Osteoblast (primary cell): ENCODE measurements around the gene GBP7. TPM values are rescaled to one million over a fixed set of nuclear protein-coding genes. Genes with fewer than 3 reads are reported as not detected.

Experiments
- DNase-seq: peaks from one replicate; pipeline ENCODE4 v3.0.0; 2011; ENCODE audit warnings: low spot score, mixed read lengths; ENCODE audit not compliant: insufficient read length; ENCODE audit errors: missing footprints
- H2AFZ ChIP-seq: 2 replicates; pipeline ENCODE4 v1.6.0; 2011; ENCODE audit warnings: mild to moderate bottlenecking, low read length
- H3K27ac ChIP-seq: 2 replicates; pipeline ENCODE4 v1.5.1; 2011; ENCODE audit warnings: mild to moderate bottlenecking, low read depth, low read length, moderate library complexity
- H3K27me3 ChIP-seq: 2 replicates; pipeline ENCODE4 v1.6.0; 2012; ENCODE audit warnings: mild to moderate bottlenecking, control low read depth, inconsistent platforms, low read length, moderate library complexity; ENCODE audit not compliant: insufficient read depth
- H3K36me3 ChIP-seq: 2 replicates; pipeline ENCODE4 v1.5.1; 2011; ENCODE audit warnings: mild to moderate bottlenecking, low read length, control low read depth, moderate library complexity; ENCODE audit not compliant: insufficient read depth
- H3K4me1 ChIP-seq: 2 replicates; pipeline ENCODE4 v1.5.1; 2011; ENCODE audit warnings: mild to moderate bottlenecking, low read length, control low read depth, moderate library complexity; ENCODE audit not compliant: insufficient read depth
- H3K4me2 ChIP-seq: 2 replicates; pipeline ENCODE4 v1.6.0; 2011; ENCODE audit warnings: mild to moderate bottlenecking, low read length; ENCODE audit not compliant: insufficient read depth
- H3K4me3 ChIP-seq: fragments of 200-600 bp; sonication (generic); 3 replicates; pipeline ENCODE4 v1.5.1; 2012; ENCODE audit warnings: mild to moderate bottlenecking, low read length, inconsistent platforms; ENCODE audit not compliant: insufficient read depth
- H3K79me2 ChIP-seq: 2 replicates; pipeline ENCODE4 v1.6.0; 2012; ENCODE audit warnings: mild to moderate bottlenecking, low read length, control low read depth, inconsistent platforms; ENCODE audit not compliant: insufficient read depth
- H3K9me3 ChIP-seq: 2 replicates; pipeline ENCODE4 v1.5.1; 2011; ENCODE audit warnings: low read depth, low read length, control low read depth
- H4K20me1 ChIP-seq: 2 replicates; pipeline ENCODE4 v1.6.0; 2012; ENCODE audit warnings: mild to moderate bottlenecking, low read length, control low read depth; ENCODE audit not compliant: insufficient read depth
- total RNA-seq: library from RNA; depleted of rRNA; stranded (reverse); fragments of >200 nt; gene quantifications from 2 replicates; pipeline ENCODE4 v1.2.3, GENCODE V29; 2012
- TF ChIP-seq, protein P1 (sequence below): IDR thresholded peaks from 2 replicates; pipeline ENCODE4 v1.5.1; 2011; ENCODE audit warnings: mild to moderate bottlenecking, low read depth, low read length, moderate library complexity; ENCODE audit errors: extremely low read depth

GBP7 gene
- total RNA-seq, 1 donor = not detected

DNA sequence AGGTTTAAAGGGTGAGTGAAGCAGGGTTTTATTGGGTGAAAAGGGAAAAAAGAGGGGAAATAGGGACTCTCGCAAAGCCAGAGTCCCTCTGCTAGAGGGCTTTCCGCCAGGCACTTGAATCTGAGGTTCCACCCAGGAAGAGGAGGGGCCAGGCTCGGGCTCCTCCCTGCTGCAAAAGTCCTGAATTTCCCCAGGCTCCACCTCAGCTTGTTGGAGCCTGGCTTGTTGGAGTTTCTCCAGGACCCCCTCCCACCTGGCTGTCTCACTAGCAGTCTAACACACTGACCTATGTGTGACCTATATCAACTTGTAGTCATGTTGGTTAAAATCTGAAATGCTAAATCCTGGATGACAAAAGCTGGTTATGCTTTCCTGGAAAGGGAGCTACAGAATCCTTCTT is 75.4 kb downstream of the GBP7 start:
- Histone ChIP-seq H4K20me1 (no peaks in the 10 kb centered on the region), H3K79me2 (no peaks in the 10 kb centered on the region), H3K27ac (no peak overlapping the region), H3K4me1 (no peaks in the 10 kb centered on the region), H2AFZ (no peak overlapping the region), H3K27me3 (no peaks in the 10 kb centered on the region), H3K9me3 (no peaks in the 10 kb centered on the region), H3K4me2 (no peak overlapping the region), H3K4me3 (no peak overlapping the region), H3K36me3 (no peaks in the 10 kb centered on the region)
- no peak for DNase-seq
- TF ChIP-seq, protein P1, sequence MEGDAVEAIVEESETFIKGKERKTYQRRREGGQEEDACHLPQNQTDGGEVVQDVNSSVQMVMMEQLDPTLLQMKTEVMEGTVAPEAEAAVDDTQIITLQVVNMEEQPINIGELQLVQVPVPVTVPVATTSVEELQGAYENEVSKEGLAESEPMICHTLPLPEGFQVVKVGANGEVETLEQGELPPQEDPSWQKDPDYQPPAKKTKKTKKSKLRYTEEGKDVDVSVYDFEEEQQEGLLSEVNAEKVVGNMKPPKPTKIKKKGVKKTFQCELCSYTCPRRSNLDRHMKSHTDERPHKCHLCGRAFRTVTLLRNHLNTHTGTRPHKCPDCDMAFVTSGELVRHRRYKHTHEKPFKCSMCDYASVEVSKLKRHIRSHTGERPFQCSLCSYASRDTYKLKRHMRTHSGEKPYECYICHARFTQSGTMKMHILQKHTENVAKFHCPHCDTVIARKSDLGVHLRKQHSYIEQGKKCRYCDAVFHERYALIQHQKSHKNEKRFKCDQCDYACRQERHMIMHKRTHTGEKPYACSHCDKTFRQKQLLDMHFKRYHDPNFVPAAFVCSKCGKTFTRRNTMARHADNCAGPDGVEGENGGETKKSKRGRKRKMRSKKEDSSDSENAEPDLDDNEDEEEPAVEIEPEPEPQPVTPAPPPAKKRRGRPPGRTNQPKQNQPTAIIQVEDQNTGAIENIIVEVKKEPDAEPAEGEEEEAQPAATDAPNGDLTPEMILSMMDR = no peak

DNA sequence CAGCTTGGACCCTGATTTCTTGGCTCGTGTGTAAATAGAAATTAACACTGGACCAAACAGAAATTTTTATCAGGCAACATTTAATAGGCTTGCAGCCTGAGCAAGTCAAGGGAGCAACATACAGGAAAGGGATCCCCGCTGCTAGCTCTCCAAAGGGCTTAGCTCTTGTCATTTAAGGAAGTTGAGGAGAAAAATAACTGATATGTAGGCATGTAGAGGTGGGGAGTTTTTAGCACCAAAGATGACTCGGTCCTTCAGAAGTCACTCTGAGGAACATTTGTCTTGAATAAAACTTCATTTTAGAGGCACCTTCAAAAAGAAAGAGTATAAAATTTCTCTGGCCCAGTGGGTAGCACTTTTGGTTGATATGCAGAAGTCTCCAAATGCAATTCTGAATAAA is 76.9 kb downstream of the GBP7 start:
- H3K27me3 ChIP-seq = no peaks in the 10 kb centered on the region
- H3K4me2 ChIP-seq = no peak overlapping the region
- H3K36me3 ChIP-seq = no peaks in the 10 kb centered on the region
- TF ChIP-seq, protein P1 = no peak
- no peak overlapping the region for H2AFZ ChIP-seq
- H4K20me1 ChIP-seq = no peaks in the 10 kb centered on the region
- no peak overlapping the region for H3K4me3 ChIP-seq
- no peak overlapping the region for H3K27ac ChIP-seq
- H3K4me1 ChIP-seq = no peaks in the 10 kb centered on the region
- no peaks in the 10 kb centered on the region for H3K79me2 ChIP-seq
- no peak for DNase-seq
- no peaks in the 10 kb centered on the region for H3K9me3 ChIP-seq

DNA sequence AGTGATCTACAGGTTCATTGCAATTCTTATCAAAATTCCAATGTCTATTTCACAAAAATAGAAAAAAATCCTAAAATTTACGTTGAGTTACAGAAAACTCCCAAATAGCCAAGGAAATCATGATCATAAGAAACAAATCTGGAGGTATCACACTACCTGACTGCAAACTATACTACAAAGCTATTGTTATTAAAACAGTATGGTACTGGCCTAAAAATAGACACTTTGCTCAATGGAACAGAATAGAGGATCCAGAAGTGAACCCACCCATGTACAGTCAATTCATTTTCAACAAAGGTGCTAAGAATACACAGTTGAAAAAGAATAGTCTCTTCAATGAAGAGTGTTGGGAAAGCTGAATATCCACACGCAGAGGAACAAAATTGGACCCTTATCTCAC is 80.1 kb downstream of the GBP7 start:
- no peak overlapping the region for H3K4me3 ChIP-seq
- H2AFZ ChIP-seq = no peak overlapping the region
- H3K4me1 ChIP-seq = no peaks in the 10 kb centered on the region
- DNase-seq = no peak
- no peaks in the 10 kb centered on the region for H3K79me2 ChIP-seq
- H4K20me1 ChIP-seq = no peaks in the 10 kb centered on the region
- H3K4me2 ChIP-seq = no peak overlapping the region
- H3K27ac ChIP-seq = no peak overlapping the region
- no peaks in the 10 kb centered on the region for H3K36me3 ChIP-seq
- no peaks in the 10 kb centered on the region for H3K9me3 ChIP-seq
- no peaks in the 10 kb centered on the region for H3K27me3 ChIP-seq
- TF ChIP-seq, protein P1 = no peak

DNA sequence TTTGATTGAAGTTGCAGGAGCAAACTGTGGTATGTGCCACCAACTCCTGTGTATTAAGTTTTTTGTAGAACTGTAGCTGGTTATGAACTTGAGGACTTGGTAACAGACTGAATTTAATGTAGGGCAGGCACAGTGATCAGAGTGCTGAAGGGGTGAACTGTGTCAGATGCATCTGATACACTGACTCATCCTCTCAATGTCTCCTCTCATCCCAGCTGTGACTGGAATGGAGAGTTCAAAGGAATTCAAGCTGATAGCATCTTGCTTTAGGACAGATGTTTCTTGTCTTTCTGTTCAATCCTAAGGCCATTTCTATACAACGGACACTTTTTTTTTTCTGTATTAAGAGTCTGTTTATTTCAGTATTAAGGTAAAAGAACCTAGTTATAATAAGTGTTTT is 85.8 kb downstream of the GBP7 start:
- no peak for DNase-seq
- no peaks in the 10 kb centered on the region for H3K27me3 ChIP-seq
- H3K9me3 ChIP-seq = no peaks in the 10 kb centered on the region
- H3K4me2 ChIP-seq = no peak overlapping the region
- no peak overlapping the region for H2AFZ ChIP-seq
- no peaks in the 10 kb centered on the region for H3K36me3 ChIP-seq
- no peak overlapping the region for H3K27ac ChIP-seq
- H4K20me1 ChIP-seq = no peaks in the 10 kb centered on the region
- H3K4me1 ChIP-seq = no peaks in the 10 kb centered on the region
- TF ChIP-seq, protein P1 = no peak
- no peak overlapping the region for H3K4me3 ChIP-seq
- no peaks in the 10 kb centered on the region for H3K79me2 ChIP-seq
